ENCODE results near the gene MAML3. TPM values are rescaled to one million over a fixed set of nuclear protein-coding genes. Genes with fewer than 3 reads are reported as not detected.

MAML3 gene
- total RNA-seq, 1 donor from 2014 or later, result 2.0 TPM

GRCh38 chr4:140046016-140046415 is 108.0 kb downstream of the MAML3 start:
- no peak for DNase-seq (ENCODE audit: low read depth)

- DNase-seq (ENCODE audit: low read depth), result no peak
Measured at GRCh38 chr4:140044337-140044902, 109.6 kb downstream of the MAML3 start.

DNA sequence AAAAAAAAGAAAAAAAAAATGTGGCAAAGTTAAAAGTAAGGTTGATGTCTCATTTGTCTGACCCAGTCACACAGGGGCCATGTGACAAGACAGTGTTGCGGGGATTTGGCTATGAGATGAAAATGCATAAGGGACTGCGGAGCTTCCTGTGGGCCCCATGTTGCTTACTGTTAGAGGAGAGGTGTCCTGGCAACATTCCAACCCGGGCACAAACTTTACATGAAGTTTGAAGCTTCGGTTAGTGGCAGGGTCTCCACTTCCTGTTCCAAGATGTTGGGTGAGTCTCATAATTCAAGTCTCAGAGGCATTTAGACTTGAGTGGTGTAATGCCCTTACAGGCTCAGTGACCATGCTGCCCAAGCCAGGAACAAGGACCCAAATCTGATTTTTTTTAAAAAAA is 111.3 kb downstream of the MAML3 start:
- no peak for DNase-seq (ENCODE audit: low read depth)

DNA sequence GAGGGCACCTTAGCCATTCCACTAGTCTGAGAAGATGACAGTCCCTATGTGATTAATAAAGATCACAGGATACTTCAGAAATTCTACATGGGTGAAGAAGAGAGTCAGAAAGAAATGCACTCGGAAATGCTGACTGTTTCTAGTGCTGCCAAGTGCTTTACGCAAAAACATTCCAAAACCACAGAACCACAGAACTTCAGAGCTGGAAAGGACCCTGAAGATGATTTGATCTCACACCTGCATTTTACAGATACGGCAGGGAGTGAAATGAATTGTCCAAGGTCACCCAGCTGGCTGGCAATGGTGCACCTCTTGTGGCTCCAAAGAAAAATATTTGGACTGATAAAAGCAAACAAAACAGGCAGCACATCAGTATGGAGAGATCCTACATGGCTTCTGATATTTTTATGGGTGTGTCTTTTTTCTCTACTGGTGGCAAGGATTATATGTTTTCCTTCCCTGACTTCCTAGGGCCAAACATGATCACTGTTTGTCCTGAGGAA is 115.9 kb downstream of the MAML3 start:
- no peak for DNase-seq (ENCODE audit: low read depth)

DNA sequence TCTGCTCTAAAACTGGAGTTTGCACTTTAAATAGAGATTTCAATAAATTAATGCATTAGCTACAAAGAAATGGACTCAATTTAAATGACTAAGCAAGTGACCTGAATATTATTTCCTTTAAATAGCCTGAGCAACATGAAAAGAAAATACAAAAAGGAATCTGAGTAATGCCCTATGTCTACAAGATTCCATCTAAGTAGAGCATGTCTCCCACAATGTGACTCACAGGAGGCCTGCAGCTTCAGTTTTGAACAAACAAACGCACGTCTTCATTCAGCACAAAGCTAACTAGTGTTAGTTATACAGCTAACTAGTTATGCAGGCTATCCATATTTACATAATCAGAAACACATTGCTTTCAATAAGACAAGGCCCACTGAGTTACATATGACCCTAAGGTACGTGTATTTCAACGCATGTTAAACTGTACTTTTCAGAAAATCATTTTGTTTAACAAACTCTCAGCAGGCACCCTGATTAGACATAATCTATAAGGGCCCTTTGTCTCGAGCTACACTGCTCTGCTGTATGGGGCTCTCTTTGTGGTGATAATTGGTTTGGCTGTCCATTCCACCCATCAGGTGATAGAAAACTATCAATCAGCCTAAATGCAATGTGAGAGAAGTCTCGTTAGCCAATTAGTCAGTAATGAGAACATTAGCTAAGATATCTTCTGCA is 116.5 kb downstream of the MAML3 start:
- peak; percentile 96 for DNase-seq (ENCODE audit: low read depth)

GRCh38 chr4:140031706-140032105 is 122.3 kb downstream of the MAML3 start:
- DNase-seq (ENCODE audit: low read depth), result no peak

DNA sequence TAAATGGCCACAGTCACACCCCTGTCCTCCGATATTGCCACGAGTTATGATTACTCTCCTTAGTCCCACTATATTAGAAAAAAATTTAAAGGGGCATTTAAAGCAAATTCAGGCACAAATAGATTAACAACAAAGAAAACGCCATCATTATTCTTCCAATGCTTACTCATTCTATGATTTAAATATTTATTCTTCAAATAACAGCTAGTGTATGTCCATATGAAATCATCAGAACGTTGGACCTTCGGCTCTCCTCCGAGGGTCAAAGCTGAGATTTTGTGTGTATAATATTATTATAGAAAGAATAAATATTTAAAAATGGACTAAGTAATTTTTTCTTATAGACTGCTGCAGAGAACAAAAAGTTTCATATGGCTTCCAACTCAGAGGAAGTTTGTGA is 122.9 kb downstream of the MAML3 start:
- no peak for DNase-seq (ENCODE audit: low read depth)

DNA sequence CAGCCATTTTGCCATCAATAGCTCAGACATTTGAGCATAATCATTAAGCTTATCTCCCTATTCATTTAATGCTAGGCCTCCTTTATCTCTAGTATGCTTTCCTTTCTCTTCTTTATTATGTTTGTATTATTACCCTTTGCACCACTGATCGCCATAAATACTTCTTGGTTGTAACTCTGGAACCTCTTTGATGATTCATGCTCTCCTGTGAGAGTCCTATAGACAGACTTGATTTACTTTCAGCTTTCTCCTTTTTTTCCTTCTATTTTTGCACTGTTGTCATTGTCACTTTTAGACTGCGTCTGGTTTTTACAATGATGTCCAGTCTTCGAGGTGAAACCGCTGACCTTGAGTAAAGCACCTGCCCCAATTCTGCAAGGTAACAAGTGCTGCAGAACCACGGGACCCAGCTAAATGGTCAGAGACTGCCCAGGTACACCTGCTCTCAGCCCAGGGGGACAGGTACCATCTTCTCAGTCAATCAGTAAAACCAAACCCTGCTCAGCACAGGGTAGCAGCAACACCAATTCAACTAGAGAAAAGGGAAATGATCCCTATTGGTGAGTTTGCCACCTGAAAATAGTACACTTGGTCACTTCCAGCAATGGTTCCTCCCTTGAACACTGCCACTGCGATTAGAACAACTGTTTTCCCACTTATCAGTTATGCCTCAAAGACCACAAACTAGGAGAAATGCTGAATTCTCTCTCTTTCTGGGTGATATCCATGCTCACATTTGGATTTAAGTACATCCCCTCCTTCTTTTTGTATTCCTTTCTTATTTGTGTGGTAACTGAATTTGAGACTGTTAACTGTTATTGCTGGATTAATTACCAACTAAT is 125.1 kb downstream of the MAML3 start:
- DNase-seq (ENCODE audit: low read depth), result peak; percentile 49

- DNase-seq (ENCODE audit: low read depth), result no peak
Measured at GRCh38 chr4:140028101-140028500, 125.9 kb downstream of the MAML3 start.

DNA sequence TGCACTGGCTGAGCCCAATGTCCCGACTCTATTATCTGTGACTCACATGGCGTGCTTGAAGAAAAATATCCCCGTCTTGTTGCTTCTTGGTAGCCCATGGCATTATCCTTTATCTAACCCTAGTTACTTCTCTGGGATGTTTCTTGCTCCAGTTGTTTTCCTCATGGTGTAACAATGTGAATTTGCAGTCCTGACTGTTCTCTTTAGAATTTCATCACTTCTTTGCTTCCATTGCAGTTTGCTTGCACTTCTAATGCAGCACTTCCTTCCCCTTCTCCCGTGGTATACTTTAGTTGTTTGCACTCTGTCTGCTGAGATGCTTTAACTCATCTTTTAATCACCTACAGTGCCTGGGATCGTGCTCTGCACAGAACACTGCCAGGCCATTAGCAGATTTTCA is 126.9 kb downstream of the MAML3 start:
- DNase-seq (ENCODE audit: low read depth), result no peak

- DNase-seq (ENCODE audit: low read depth), result no peak
Measured at GRCh38 chr4:140025470-140025869, 128.5 kb downstream of the MAML3 start.

GRCh38 chr4:140020457-140021361 is 133.3 kb downstream of the MAML3 start:
- no peak for DNase-seq (ENCODE audit: low read depth)

DNA sequence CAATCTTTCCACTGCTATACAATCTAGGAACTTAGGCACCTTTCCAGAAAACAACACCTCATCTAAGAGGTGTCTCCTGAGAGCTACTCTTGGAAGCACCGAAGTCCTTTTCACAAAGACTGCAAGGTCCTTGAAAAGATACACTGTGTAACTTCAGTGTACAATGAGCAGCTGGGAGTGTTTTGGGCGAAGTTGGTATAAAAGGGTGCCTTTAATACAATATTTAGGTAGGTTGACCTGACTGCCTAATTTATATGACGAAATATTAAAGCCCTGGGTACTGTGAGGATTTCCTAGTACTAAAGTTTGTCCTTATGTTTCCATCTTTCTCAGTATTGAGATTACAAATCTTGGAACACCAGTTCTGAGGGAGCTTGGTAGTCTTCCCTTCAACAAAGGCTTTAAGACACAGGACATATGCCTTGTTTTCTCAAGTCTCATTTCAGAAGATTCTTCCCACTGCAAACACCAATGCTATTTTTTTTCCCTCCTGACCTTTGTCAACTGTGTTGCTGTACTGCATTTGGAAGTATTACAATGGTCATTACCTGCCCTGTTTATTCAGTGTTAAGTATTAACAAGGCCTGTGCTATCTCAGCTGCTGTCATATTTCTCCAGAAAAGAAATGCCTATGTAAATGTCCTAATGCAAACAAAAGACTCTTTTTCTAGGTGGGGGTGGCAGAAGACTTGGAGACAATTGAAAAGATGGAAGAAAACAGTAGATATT is 134.2 kb downstream of the MAML3 start:
- peak; percentile 74 for DNase-seq (ENCODE audit: low read depth)

GRCh38 chr4:140018931-140019618 is 134.9 kb downstream of the MAML3 start:
- DNase-seq (ENCODE audit: low read depth), result no peak

DNA sequence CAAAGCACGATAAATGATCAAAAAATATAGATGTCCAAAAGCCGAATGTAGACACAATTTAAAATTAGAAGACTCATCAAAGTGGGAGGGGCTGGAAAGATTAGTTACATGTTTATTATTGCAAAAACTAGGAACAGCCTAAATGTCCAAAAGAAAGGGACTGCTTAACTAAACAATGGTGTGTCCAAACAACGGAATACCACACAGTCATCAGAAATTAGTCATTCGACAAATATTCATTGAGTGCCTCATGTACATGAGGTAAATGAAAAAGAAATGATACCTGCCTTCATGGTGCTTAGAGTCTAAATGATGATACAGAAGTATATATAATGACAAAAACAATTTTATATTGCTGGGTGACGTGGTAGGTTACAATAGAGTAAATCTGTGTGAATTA is 139.7 kb downstream of the MAML3 start:
- no peak for DNase-seq (ENCODE audit: low read depth)

DNA sequence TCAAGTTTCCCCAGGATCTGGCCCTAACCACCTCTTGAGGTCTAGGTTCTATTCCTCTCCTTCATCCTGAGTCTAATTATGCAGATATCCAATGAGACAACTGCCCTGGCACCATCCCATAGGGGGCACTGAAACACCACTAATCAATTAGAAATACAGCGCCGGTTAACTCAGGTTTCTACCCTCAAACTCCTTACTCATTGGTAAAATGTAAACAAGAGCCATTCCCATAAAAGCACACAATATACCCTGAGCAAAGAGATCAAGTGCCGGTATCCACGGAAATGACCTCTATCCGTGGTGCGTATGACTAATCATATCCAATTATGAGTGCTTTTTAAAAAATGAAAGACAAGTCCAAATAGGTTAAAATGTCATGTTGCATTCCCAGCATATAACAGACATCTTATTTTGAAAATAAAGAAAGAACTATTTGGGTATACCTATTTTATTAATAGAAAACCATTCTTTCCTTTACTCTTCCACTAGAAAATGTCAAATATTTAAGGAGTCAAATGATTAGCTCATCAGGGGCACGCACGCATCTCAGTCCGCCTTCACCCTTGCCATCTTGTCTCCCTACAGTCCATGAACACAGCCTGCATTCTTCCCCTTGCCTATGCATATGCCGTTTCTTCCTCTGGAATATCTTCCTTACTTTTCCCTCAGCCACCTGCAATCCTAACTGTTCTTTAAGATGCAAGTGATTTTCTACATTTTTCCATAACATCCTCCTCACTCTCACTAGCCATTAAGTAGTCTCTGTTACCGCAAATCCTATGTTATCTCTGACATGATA is 141.1 kb downstream of the MAML3 start:
- peak; percentile 74 for DNase-seq (ENCODE audit: low read depth)

GRCh38 chr4:140005699-140006098 is 148.3 kb downstream of the MAML3 start:
- DNase-seq (ENCODE audit: low read depth), result no peak

GRCh38 chr4:140004922-140005627 is 148.9 kb downstream of the MAML3 start:
- DNase-seq (ENCODE audit: low read depth), result no peak

DNA sequence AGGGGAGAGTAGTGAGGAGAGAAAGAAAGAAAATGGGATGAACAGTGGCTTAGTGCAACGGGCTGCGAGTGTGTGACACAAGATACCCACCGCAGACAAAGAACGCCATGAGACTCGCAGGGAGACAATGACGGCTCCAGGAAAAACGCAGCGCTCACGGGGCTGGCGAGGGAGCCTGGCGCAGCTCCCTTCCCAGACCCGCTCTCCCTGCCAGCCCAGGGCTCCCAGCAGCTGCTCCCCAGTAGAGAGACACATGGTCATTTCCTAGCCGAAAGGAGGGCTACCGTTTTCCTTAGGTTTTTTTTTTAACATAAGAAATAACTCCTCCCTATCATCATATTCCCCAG is 149.5 kb downstream of the MAML3 start:
- peak; percentile 8 for DNase-seq (ENCODE audit: low read depth)

Measured in renal cortical epithelial cell (primary cell).